NT2/D1 (cell line): ENCODE measurements around the gene PHF2.

ENCODE experiments used
- SUZ12 ChIP-seq: IDR thresholded peaks from 2 replicates; pipeline ENCODE4 v1.6.1; 2011; ENCODE audit not compliant: insufficient read length, insufficient read depth; ENCODE audit errors: extremely low read depth
- YY1 ChIP-seq: IDR thresholded peaks from 2 replicates; pipeline ENCODE4 v1.6.1; 2011; ENCODE audit not compliant: insufficient read length, insufficient read depth
- ZNF274 ChIP-seq: IDR thresholded peaks from 2 replicates; pipeline ENCODE4 v1.6.1; 2011; ENCODE audit warnings: mild to moderate bottlenecking, low read depth, low read length

GRCh38 chr9:93606187-93606586 is 29.8 kb downstream of the PHF2 start:
- TF ChIP-seq SUZ12 (no peak), ZNF274 (no peak), YY1 (no peak)
